ENCODE measurements around the gene FOXC1. TPM values are rescaled to one million over a fixed set of nuclear protein-coding genes. Genes with fewer than 3 reads are reported as not detected.

FOXC1 gene
- polyA plus RNA-seq, 1 of the 3 experiments (the other 2 are of a cell fraction): 4.3 TPM

DNA sequence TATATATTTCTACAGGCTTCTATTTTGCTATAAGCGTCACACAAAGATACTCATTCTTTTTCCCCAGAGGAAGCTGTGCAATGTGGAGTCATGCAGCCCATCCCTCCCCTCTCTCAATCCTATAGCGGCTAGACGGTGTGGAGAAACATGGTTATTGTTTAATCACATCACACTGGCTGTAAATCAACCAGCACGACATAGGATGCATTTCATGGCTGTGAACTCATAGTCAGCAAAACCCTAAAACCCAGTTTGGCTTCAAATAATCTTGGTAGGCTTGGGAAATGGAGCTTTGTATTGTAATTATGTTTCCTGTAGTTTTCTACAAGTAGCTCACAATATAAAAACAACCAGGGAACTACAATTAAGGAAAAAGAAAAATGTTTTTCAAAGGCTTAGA is 16.8 kb downstream of the FOXC1 start:
- WGBS (ENCODE audit: low lambda C conversion rate): 74% methylated on average over 4 of the region's 4 CpGs
- H3K79me2 ChIP-seq (ENCODE audit: insufficient read depth): no peaks in the 10 kb centered on the region
- H2AFZ ChIP-seq (ENCODE audit: low read depth): no peak overlapping the region
- TF ChIP-seq MXI1 (IDR thresholded peaks at IDR 0.05; ENCODE audit: low read depth, low read length) (no peak), GATA2 (CRISPR knock-in tag; IDR thresholded peaks at IDR 0.05) (no peak), RXRA (IDR thresholded peaks at IDR 0.05; ENCODE audit: borderline replicate concordance, low read depth) (no peak), SMC3 (IDR thresholded peaks at IDR 0.05; ENCODE audit: low read depth, low read length) (no peak), RCOR1 (IDR thresholded peaks at IDR 0.05; ENCODE audit: low read length) (no peak), YY1 (IDR thresholded peaks at IDR 0.05; ENCODE audit: low read depth) (no peak), MEF2A (IDR thresholded peaks at IDR 0.05; ENCODE audit: borderline replicate concordance, low read depth) (no peak), RFX5 (IDR thresholded peaks at IDR 0.05; ENCODE audit: low read length) (no peak), RAD21 (IDR thresholded peaks at IDR 0.05; ENCODE audit: low read length) (no peak), CHD2 (IDR thresholded peaks at IDR 0.05; ENCODE audit: low read length, partially characterized antibody) (no peak), FOXJ3 (CRISPR knock-in tag; IDR thresholded peaks at IDR 0.05) (no peak), TAF1 (IDR thresholded peaks at IDR 0.05; ENCODE audit: borderline replicate concordance, low read depth, low read length) (no peak), ELF1 (IDR thresholded peaks at IDR 0.05) (no peak), SIN3A (IDR thresholded peaks at IDR 0.05; ENCODE audit: borderline replicate concordance, low read depth, low read length) (no peak), NFIC (IDR thresholded peaks at IDR 0.05; ENCODE audit: borderline replicate concordance) (no peak)
- TF ChIP-seq, protein P1, sequence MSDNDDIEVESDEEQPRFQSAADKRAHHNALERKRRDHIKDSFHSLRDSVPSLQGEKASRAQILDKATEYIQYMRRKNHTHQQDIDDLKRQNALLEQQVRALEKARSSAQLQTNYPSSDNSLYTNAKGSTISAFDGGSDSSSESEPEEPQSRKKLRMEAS (IDR thresholded peaks at IDR 0.05; ENCODE audit: low read depth): no peak
- TF ChIP-seq, protein P2, sequence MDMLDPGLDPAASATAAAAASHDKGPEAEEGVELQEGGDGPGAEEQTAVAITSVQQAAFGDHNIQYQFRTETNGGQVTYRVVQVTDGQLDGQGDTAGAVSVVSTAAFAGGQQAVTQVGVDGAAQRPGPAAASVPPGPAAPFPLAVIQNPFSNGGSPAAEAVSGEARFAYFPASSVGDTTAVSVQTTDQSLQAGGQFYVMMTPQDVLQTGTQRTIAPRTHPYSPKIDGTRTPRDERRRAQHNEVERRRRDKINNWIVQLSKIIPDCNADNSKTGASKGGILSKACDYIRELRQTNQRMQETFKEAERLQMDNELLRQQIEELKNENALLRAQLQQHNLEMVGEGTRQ (IDR thresholded peaks at IDR 0.05; ENCODE audit: borderline replicate concordance, low read depth, low read length): no peak
- TF ChIP-seq, protein P3, sequence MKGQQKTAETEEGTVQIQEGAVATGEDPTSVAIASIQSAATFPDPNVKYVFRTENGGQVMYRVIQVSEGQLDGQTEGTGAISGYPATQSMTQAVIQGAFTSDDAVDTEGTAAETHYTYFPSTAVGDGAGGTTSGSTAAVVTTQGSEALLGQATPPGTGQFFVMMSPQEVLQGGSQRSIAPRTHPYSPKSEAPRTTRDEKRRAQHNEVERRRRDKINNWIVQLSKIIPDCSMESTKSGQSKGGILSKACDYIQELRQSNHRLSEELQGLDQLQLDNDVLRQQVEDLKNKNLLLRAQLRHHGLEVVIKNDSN (IDR thresholded peaks at IDR 0.05; ENCODE audit: borderline replicate concordance, low read depth): no peak
- TF ChIP-seq, protein P4, sequence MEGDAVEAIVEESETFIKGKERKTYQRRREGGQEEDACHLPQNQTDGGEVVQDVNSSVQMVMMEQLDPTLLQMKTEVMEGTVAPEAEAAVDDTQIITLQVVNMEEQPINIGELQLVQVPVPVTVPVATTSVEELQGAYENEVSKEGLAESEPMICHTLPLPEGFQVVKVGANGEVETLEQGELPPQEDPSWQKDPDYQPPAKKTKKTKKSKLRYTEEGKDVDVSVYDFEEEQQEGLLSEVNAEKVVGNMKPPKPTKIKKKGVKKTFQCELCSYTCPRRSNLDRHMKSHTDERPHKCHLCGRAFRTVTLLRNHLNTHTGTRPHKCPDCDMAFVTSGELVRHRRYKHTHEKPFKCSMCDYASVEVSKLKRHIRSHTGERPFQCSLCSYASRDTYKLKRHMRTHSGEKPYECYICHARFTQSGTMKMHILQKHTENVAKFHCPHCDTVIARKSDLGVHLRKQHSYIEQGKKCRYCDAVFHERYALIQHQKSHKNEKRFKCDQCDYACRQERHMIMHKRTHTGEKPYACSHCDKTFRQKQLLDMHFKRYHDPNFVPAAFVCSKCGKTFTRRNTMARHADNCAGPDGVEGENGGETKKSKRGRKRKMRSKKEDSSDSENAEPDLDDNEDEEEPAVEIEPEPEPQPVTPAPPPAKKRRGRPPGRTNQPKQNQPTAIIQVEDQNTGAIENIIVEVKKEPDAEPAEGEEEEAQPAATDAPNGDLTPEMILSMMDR (IDR thresholded peaks at IDR 0.05): no peak
- no peak overlapping the region for H3K27ac ChIP-seq (ENCODE audit: low read depth in 2 of 2, low read length in 1 of 2)
- POLR2A ChIA-PET: no interaction called here
- H3K4me3 ChIP-seq (ENCODE audit: low read depth in 2 of 2, low read length in 1 of 2): no peak overlapping the region
- no peak overlapping the region for H3K4me2 ChIP-seq
- peaks cover 0 to 2% of the 10 kb centered on the region in 2 experiments for H3K36me3 ChIP-seq (replicated peaks in 1 of 2; ENCODE audit: control insufficient read depth in 1 of 2, insufficient read depth in 2 of 2, low read length in 1 of 2)
- no peaks in the 10 kb centered on the region for H4K20me1 ChIP-seq (ENCODE audit: insufficient read depth)
- H3K4me1 ChIP-seq (ENCODE audit: control insufficient read depth in 1 of 2, insufficient read depth in 2 of 2, low read depth in 1 of 2, low read length in 1 of 2): peaks cover 0 to 25% of the 10 kb centered on the region in 2 experiments; a peak in 2 of 4 replicates
- H3K9ac ChIP-seq: no peak overlapping the region
- no peaks in the 10 kb centered on the region for H3K9me3 ChIP-seq
- H3K9me2 ChIP-seq: no peaks in the 10 kb centered on the region
- CTCF ChIA-PET: interaction anchor here (0.7 to 2.5 kb wide), 4 partner anchors 9 to 478 kb away, joined by 3 to 9 read pairs (median 3); no protein-coding TSS in a partner anchor
- H3K27me3 ChIP-seq (ENCODE audit: insufficient read depth): no peaks in the 10 kb centered on the region
- no peaks in the 10 kb centered on the region for H3F3A ChIP-seq (replicated peaks; ENCODE audit: insufficient read depth)
- no peak for DNase-seq

Data from SK-N-SH (cell line).